H1 (cell line): ENCODE measurements around the gene EXOSC1. TPM values are rescaled to one million over a fixed set of nuclear protein-coding genes. Genes with fewer than 3 reads are reported as not detected.
A peak's percentile ranks its signal among the peaks of the same experiment; 100 is the strongest.

Source experiments
- ASH2L ChIP-seq: fragments of 200-600, 300-600 bp; sonication (generic); IDR thresholded peaks from one replicate; pipeline ENCODE4 v1.7.1; 2017; ENCODE audit warnings: low read length
- BRCA1 ChIP-seq: IDR thresholded peaks from 2 replicates; pipeline ENCODE4 v1.6.1; 2012; ENCODE audit warnings: low read depth, low read length, improper control_type of control experiment
- GABPA ChIP-seq: IDR thresholded peaks from 2 replicates; pipeline ENCODE4 v1.6.1; 2011; ENCODE audit warnings: mild to moderate bottlenecking, low read length, moderate library complexity, borderline replicate concordance; ENCODE audit not compliant: insufficient read depth
- PHF8 ChIP-seq: fragments of 200-600 bp; sonication (generic); conservative IDR thresholded peaks from 2 replicates; pipeline ENCODE4 v1.7.1; 2012; ENCODE audit warnings: low read depth, mild to moderate bottlenecking, inconsistent platforms, low read length, moderate library complexity
- RXRA ChIP-seq: IDR thresholded peaks from 2 replicates; pipeline ENCODE4 v1.6.1; 2011; ENCODE audit warnings: low read depth, mild to moderate bottlenecking, low read length, moderate library complexity; ENCODE audit not compliant: insufficient read depth
- SAP30 ChIP-seq: fragments of 300-600 bp; sonication (generic); IDR thresholded peaks from 2 replicates; pipeline ENCODE4 v1.7.1; 2012; ENCODE audit warnings: low read length, moderate library complexity, mild to moderate bottlenecking, inconsistent platforms; ENCODE audit not compliant: insufficient read depth, insufficient replicate concordance
- SIN3A ChIP-seq, 2 experiments: IDR thresholded peaks in 1 of 2; conservative IDR thresholded peaks in 1 of 2; 2 replicates each; pipeline ENCODE4 v1.6.1; 2011 to 2012; ENCODE audit warnings: low read length in 2 of 2, improper control_type of control experiment in 1 of 2, low read depth in 1 of 2, mild to moderate bottlenecking in 1 of 2
- SIX5 ChIP-seq: IDR thresholded peaks from 2 replicates; pipeline ENCODE4 v1.6.1; 2011; ENCODE audit warnings: mild to moderate bottlenecking, low read depth, low read length
- polyA plus RNA-seq, 7 experiments: library from polyadenylated mRNA; depleted of rRNA in 3 of 7; stranded (reverse) in 5 of 7; unstranded in 2 of 7; fragments of >200 nt in 5 of 7; fragments of 200-250 nt in 2 of 7; gene quantifications; 1 replicate in 5 of 7; 2 replicates in 1 of 7; 4 replicates in 1 of 7; pipeline versions ENCODE4 v1.2.1 to v1.2.3, GENCODE V29; 2011 to 2013; ENCODE audit warnings: missing spikeins in 2 of 7, mixed read lengths in 2 of 7
- total RNA-seq: library from RNA; stranded (reverse); fragmentation: NEBNext Ultra II Directional; extraction: Animal tissue kit (Norgen Biotek cat#: 25700); gene quantifications from 2 replicates; pipeline ENCODE4 v1.2.1, GENCODE V29; 2021
- TF ChIP-seq, protein P1 (sequence below): IDR thresholded peaks from 2 replicates; pipeline ENCODE4 v1.6.1; 2012; ENCODE audit warnings: inconsistent platforms
- TF ChIP-seq, protein P2 (sequence below), 3 experiments: IDR thresholded peaks; 1 replicate in 2 of 3; 2 replicates in 1 of 3; pipeline versions ENCODE4 v1.5.1 to v1.6.1; 2011; ENCODE audit warnings: low read length in 3 of 3, mild to moderate bottlenecking in 3 of 3, inconsistent platforms in 2 of 3, low read depth in 1 of 3, moderate library complexity in 1 of 3; ENCODE audit not compliant: insufficient read depth in 1 of 3; ENCODE audit errors: control extremely low read depth in 1 of 3

EXOSC1 gene
- total and polyA plus RNA-seq, 2 of the 8 experiments (the other 6 are each of a cell fraction or from before 2014, with no cell fraction given), result 52.1 to 68.1 TPM

DNA sequence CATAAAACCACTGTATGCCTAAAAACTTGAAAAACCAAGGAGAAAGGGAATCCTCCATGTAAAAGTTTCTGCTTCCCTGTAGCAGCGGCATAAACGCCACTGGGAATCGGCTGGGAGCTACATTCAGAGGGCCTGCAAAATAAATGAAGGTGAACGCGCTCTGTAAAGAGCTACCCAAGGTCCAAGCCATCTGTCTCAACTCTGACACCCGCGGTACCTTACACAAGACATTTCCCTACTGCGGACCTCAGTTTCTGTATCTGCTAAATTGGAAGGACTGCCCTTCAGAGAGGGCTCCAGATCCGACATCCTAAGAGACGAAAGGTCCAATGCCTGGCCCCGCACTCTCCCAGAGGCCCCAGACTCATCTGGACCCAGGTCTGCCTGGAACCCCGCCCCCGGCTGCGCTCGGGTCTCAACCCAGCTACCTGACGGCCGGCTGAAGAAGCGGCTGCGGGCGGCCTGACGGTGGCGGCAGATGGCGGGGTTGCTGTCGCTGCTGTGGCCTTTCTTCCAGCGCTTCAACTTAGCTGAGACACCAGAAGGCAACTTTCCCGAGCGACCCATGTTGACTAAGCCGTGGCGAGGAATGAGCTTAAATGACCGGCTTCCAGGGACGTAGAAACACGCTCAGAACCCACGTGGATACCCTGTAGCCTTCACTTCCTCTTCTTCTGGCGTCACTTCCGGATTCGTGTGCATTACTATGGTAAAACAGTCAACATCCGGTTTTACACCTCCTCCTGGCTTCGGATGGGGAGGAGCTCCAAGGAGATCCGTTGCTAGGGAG lies 44.9 kb downstream of the EXOSC1 start, which contains the start of gene RRP12 (continued):
- TF ChIP-seq SAP30 (peak; percentile 99), RXRA (no peak), BRCA1 (no peak), PHF8 (peak; percentile 78), ASH2L (peak; percentile 61), GABPA (peak; percentile 90; the same call in 1 of the 2 replicates), SIN3A (conservative IDR thresholded peaks at IDR 0.05 in 1 of 2, IDR thresholded peaks at IDR 0.05 in 1 of 2; ENCODE audit: low read depth in 1 of 2, low read length in 2 of 2) (peak; percentile 98), SIX5 (no peak)
- TF ChIP-seq, protein P1, sequence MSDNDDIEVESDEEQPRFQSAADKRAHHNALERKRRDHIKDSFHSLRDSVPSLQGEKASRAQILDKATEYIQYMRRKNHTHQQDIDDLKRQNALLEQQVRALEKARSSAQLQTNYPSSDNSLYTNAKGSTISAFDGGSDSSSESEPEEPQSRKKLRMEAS, result peak; percentile 97
- TF ChIP-seq, protein P2, sequence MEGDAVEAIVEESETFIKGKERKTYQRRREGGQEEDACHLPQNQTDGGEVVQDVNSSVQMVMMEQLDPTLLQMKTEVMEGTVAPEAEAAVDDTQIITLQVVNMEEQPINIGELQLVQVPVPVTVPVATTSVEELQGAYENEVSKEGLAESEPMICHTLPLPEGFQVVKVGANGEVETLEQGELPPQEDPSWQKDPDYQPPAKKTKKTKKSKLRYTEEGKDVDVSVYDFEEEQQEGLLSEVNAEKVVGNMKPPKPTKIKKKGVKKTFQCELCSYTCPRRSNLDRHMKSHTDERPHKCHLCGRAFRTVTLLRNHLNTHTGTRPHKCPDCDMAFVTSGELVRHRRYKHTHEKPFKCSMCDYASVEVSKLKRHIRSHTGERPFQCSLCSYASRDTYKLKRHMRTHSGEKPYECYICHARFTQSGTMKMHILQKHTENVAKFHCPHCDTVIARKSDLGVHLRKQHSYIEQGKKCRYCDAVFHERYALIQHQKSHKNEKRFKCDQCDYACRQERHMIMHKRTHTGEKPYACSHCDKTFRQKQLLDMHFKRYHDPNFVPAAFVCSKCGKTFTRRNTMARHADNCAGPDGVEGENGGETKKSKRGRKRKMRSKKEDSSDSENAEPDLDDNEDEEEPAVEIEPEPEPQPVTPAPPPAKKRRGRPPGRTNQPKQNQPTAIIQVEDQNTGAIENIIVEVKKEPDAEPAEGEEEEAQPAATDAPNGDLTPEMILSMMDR (IDR thresholded peaks at IDR 0.05; ENCODE audit: control extremely low read depth in 1 of 3, insufficient read depth in 1 of 3, low read depth in 1 of 3, low read length in 3 of 3), result peak in 1 of 3 experiments; percentile 7; a peak in 1 of 4 replicates
